NCI-H2196 treated with DMSO at 0.1 percent for 48 hours (cell line): ENCODE data around the gene RIMS3.

ENCODE experiments used
- DNase-seq: peaks from one replicate; lab custom pipeline; 2025; ENCODE audit not compliant: unreplicated experiment; lab: John Stamatoyannopoulos, UW

Gene RIMS3

GRCh38 chr1:40653851-40654537 lies 11.5 kb downstream of the RIMS3 start:
- no peak for DNase-seq

GRCh38 chr1:40652979-40653378 lies 12.5 kb downstream of the RIMS3 start:
- DNase-seq, result no peak

GRCh38 chr1:40652468-40652867 lies 13.0 kb downstream of the RIMS3 start:
- no peak for DNase-seq

GRCh38 chr1:40651138-40651857 lies 14.2 kb downstream of the RIMS3 start:
- DNase-seq, result no peak

GRCh38 chr1:40650075-40650474 lies 15.4 kb downstream of the RIMS3 start:
- no peak for DNase-seq

- DNase-seq, result no peak
These were observed 15.9 kb downstream of the RIMS3 start for GRCh38 chr1:40649592-40649930.

- no peak for DNase-seq
These were observed 16.4 kb downstream of the RIMS3 start for GRCh38 chr1:40648928-40649591.

- DNase-seq, result no peak
These were observed 17.3 kb downstream of the RIMS3 start for GRCh38 chr1:40648200-40648599.

- no peak for DNase-seq
These were observed 19.2 kb downstream of the RIMS3 start for GRCh38 chr1:40646315-40646714.

GRCh38 chr1:40645118-40645680 lies 20.3 kb downstream of the RIMS3 start:
- DNase-seq, result no peak

GRCh38 chr1:40641601-40642242 lies 23.8 kb downstream of the RIMS3 start:
- DNase-seq, result no peak

- no peak for DNase-seq
These were observed 25.0 kb downstream of the RIMS3 start for GRCh38 chr1:40640314-40641076.

GRCh38 chr1:40638097-40639036 lies 27.1 kb downstream of the RIMS3 start:
- no peak for DNase-seq

- DNase-seq, result no peak
These were observed 27.9 kb downstream of the RIMS3 start for GRCh38 chr1:40637470-40638007.

- no peak for DNase-seq
These were observed 28.7 kb downstream of the RIMS3 start for GRCh38 chr1:40636777-40637176.

- no peak for DNase-seq
These were observed 29.6 kb downstream of the RIMS3 start for GRCh38 chr1:40635763-40636500.

GRCh38 chr1:40634901-40635655 lies 30.4 kb downstream of the RIMS3 start:
- no peak for DNase-seq

- no peak for DNase-seq
These were observed 31.5 kb downstream of the RIMS3 start for GRCh38 chr1:40633931-40634376.
